ENCODE data around the gene NEURL1. TPM values are rescaled to one million over a fixed set of nuclear protein-coding genes. Genes with fewer than 3 reads are reported as not detected.

NEURL1 gene
- total and polyA plus RNA-seq, 2 donors (not counting 1 experiment from before 2014, with no cell fraction given), result 0.30 to 0.57 TPM

- H3K4me3 ChIP-seq (ENCODE audit: control extremely low read depth in 1 of 5, extremely low read depth in 1 of 5, insufficient read depth in 1 of 5, low read depth in 2 of 5, low read length in 4 of 5), result no peak overlapping the region
- POLR2A ChIA-PET, result no interaction called here
- intact Hi-C loops (cut with micrococcal nuclease), result no loop called here
- DNase-seq (no peak), ATAC-seq (ENCODE audit: low read depth) (no peak)
- WGBS (ENCODE audit: insufficient coverage), result 94% methylated on average over 2 of the region's 3 CpGs
- H3K27me3 ChIP-seq (replicated peaks in 1 of 4; ENCODE audit: control extremely low read depth in 1 of 4, control insufficient read depth in 3 of 4, insufficient read depth in 4 of 4, low read length in 3 of 4), result no peaks in the 10 kb centered on the region
- no peaks in the 10 kb centered on the region for H3K79me2 ChIP-seq (ENCODE audit: control insufficient read depth, insufficient read depth, low read length)
- H3K27ac ChIP-seq (ENCODE audit: low read length in 2 of 2), result no peak overlapping the region
- H3K9me3 Mint-ChIP-seq (ENCODE audit: insufficient read depth), result no peaks in the 10 kb centered on the region
- no peak overlapping the region for H3K4me3 Mint-ChIP-seq
- TF ChIP-seq EZH2 (IDR thresholded peaks at IDR 0.05; ENCODE audit: borderline replicate concordance, insufficient read depth, low read depth, low read length, poor library complexity, severe bottlenecking), result no peak
- no peak for TF ChIP-seq CTCF (IDR thresholded peaks at IDR 0.05)
- H3K9me3 ChIP-seq (ENCODE audit: control extremely low read depth in 1 of 3, control insufficient read depth in 2 of 3, insufficient read depth in 1 of 3, low read length in 2 of 3), result no peaks in the 10 kb centered on the region
- H3K27ac Mint-ChIP-seq, result no peak overlapping the region
- H2AFZ ChIP-seq (ENCODE audit: insufficient read depth, low read depth, low read length, poor library complexity, severe bottlenecking), result no peak overlapping the region
- peaks cover 0 to 5% of the 10 kb centered on the region in 2 experiments for H3K36me3 ChIP-seq (replicated peaks in 1 of 2; ENCODE audit: control extremely low read depth in 1 of 2, control insufficient read depth in 1 of 2, extremely low read depth in 1 of 2, insufficient read depth in 2 of 2, low read length in 1 of 2)
- no peak overlapping the region for H3K4me2 ChIP-seq (replicated peaks; ENCODE audit: low read depth, low read length, poor library complexity, severe bottlenecking)
- CTCF ChIA-PET, result interaction anchor here (1.3 to 5.8 kb wide), 3 partner anchors 15 to 91 kb away, joined by 3 to 35 read pairs (median 7); no protein-coding TSS in a partner anchor
- H3K9ac ChIP-seq (ENCODE audit: low read length), result no peak overlapping the region
- no peaks in the 10 kb centered on the region for H4K20me1 ChIP-seq (ENCODE audit: control insufficient read depth, insufficient read depth, low read length, poor library complexity, severe bottlenecking)
- H3K27me3 Mint-ChIP-seq, result no peaks in the 10 kb centered on the region
- H3K4me1 ChIP-seq (ENCODE audit: control insufficient read depth in 2 of 2, insufficient read depth in 2 of 2, low read length in 2 of 2), result no peaks in the 10 kb centered on the region
- H3K4me1 Mint-ChIP-seq, result no peaks in the 10 kb centered on the region
Measured at GRCh38 chr10:103599211-103599610, 105.7 kb downstream of the NEURL1 start.

- Histone ChIP-seq H3K27me3 (replicated peaks in 1 of 4; ENCODE audit: control extremely low read depth in 1 of 4, control insufficient read depth in 3 of 4, insufficient read depth in 4 of 4, low read length in 3 of 4) (no peaks in the 10 kb centered on the region), H3K79me2 (ENCODE audit: control insufficient read depth, insufficient read depth, low read length) (no peaks in the 10 kb centered on the region), H3K4me3 (ENCODE audit: control extremely low read depth in 1 of 5, extremely low read depth in 1 of 5, insufficient read depth in 1 of 5, low read depth in 2 of 5, low read length in 4 of 5) (no peak overlapping the region), H3K4me2 (replicated peaks; ENCODE audit: low read depth, low read length, poor library complexity, severe bottlenecking) (no peak overlapping the region), H3K27ac (ENCODE audit: low read length in 2 of 2) (no peak overlapping the region), H2AFZ (ENCODE audit: insufficient read depth, low read depth, low read length, poor library complexity, severe bottlenecking) (no peak overlapping the region), H3K9ac (ENCODE audit: low read length) (no peak overlapping the region), H3K9me3 (ENCODE audit: control extremely low read depth in 1 of 3, control insufficient read depth in 2 of 3, insufficient read depth in 1 of 3, low read length in 2 of 3) (no peaks in the 10 kb centered on the region), H4K20me1 (ENCODE audit: control insufficient read depth, insufficient read depth, low read length, poor library complexity, severe bottlenecking) (no peaks in the 10 kb centered on the region), H3K4me1 (ENCODE audit: control insufficient read depth in 2 of 2, insufficient read depth in 2 of 2, low read length in 2 of 2) (no peaks in the 10 kb centered on the region), H3K36me3 (replicated peaks in 1 of 2; ENCODE audit: control extremely low read depth in 1 of 2, control insufficient read depth in 1 of 2, extremely low read depth in 1 of 2, insufficient read depth in 2 of 2, low read length in 1 of 2) (peaks cover 0 to 5% of the 10 kb centered on the region in 2 experiments)
- H3K4me1 Mint-ChIP-seq, result no peaks in the 10 kb centered on the region
- ATAC-seq (ENCODE audit: low read depth), result no peak
- 93% methylated on average over 5 of the region's 6 CpGs for WGBS (ENCODE audit: insufficient coverage)
- no peak for TF ChIP-seq EZH2 (IDR thresholded peaks at IDR 0.05; ENCODE audit: borderline replicate concordance, insufficient read depth, low read depth, low read length, poor library complexity, severe bottlenecking)
- no peak for TF ChIP-seq CTCF (IDR thresholded peaks at IDR 0.05)
- no peak overlapping the region for H3K4me3 Mint-ChIP-seq
- POLR2A ChIA-PET, result no interaction called here
- CTCF ChIA-PET, result interaction anchor here (2.1 to 5.8 kb wide), 2 partner anchors 86 to 90 kb away, joined by 7 to 35 read pairs; no protein-coding TSS in a partner anchor
- no peaks in the 10 kb centered on the region for H3K27me3 Mint-ChIP-seq
- no peak overlapping the region for H3K27ac Mint-ChIP-seq
- intact Hi-C loops (cut with micrococcal nuclease), result no loop called here
- no peak for DNase-seq
- no peaks in the 10 kb centered on the region for H3K9me3 Mint-ChIP-seq (ENCODE audit: insufficient read depth)
Measured at GRCh38 chr10:103599907-103600306, 106.4 kb downstream of the NEURL1 start.
